Activated CD4-positive, CD25-positive, alpha-beta regulatory T cell treated with anti-CD3 and anti-CD28 coated beads, Interleukin-2, amount 50 U/mL, for 16 hours (primary cell): ENCODE measurements around the gene WNT5B.
"Not testable (repeated sequence)": the region's sequence is repeated elsewhere in the genome, so short reads cannot be mapped to it uniquely, and the experiment has no call there.

Experiments
- DNase-seq: peaks from one replicate; pipeline ENCODE4 v3.0.0-alpha.2; 2020; ENCODE audit warnings: low read depth, low spot score

Gene WNT5B

GRCh38 chr12:1598757-1599156 is 30.3 kb upstream of the WNT5B start:
- no peak for DNase-seq

- not testable (repeated sequence) for DNase-seq
Measured at GRCh38 chr12:1602706-1603105, 26.3 kb upstream of the WNT5B start.

GRCh38 chr12:1603269-1603993 is 25.6 kb upstream of the WNT5B start:
- no peak for DNase-seq

- no peak for DNase-seq
Measured at GRCh38 chr12:1604464-1604863, 24.6 kb upstream of the WNT5B start.

- DNase-seq, result peak; percentile 19
Measured at GRCh38 chr12:1605129-1606020, 23.7 kb upstream of the WNT5B start.

- no peak for DNase-seq
Measured at GRCh38 chr12:1606021-1606622, 22.9 kb upstream of the WNT5B start.

GRCh38 chr12:1607940-1608712 is 20.9 kb upstream of the WNT5B start:
- no peak for DNase-seq

- DNase-seq, result no peak
Measured at GRCh38 chr12:1608713-1609119, 20.3 kb upstream of the WNT5B start.

- no peak for DNase-seq
Measured at GRCh38 chr12:1610072-1610643, 18.9 kb upstream of the WNT5B start.

GRCh38 chr12:1611803-1612572 is 17.0 kb upstream of the WNT5B start:
- DNase-seq, result no peak

- no peak for DNase-seq
Measured at GRCh38 chr12:1613860-1614259, 15.2 kb upstream of the WNT5B start.

GRCh38 chr12:1614360-1614759 is 14.7 kb upstream of the WNT5B start:
- DNase-seq, result no peak

- no peak for DNase-seq
Measured at GRCh38 chr12:1616233-1617066, 12.6 kb upstream of the WNT5B start.

- DNase-seq, result no peak
Measured at GRCh38 chr12:1618489-1618888, 10.5 kb upstream of the WNT5B start.

GRCh38 chr12:1619159-1619558 is 9.9 kb upstream of the WNT5B start:
- DNase-seq, result no peak

GRCh38 chr12:1619587-1619986 is 9.4 kb upstream of the WNT5B start:
- no peak for DNase-seq

GRCh38 chr12:1620092-1620491 is 8.9 kb upstream of the WNT5B start:
- DNase-seq, result no peak

GRCh38 chr12:1622406-1622805 is 6.6 kb upstream of the WNT5B start:
- no peak for DNase-seq

GRCh38 chr12:1629338-1630132 is 504 bp downstream of the WNT5B start:
- DNase-seq, result no peak
